ENCODE results near the gene MTFR1L. TPM values are rescaled to one million over a fixed set of nuclear protein-coding genes. Genes with fewer than 3 reads are reported as not detected.

MTFR1L gene
- polyA plus RNA-seq, 2 of the 4 experiments (the other 2 are of a cell fraction) = 26.1 TPM

- Histone ChIP-seq H3K4me1 (peaks cover 8% of the 10 kb centered on the region; the same call in 2 of the 3 replicates), H3K9me3 (no peaks in the 10 kb centered on the region), H3K27ac (no peak overlapping the region), H3K4me2 (no peak overlapping the region), H3K4me3 (no peak overlapping the region)
- FAIRE-seq (no peak), ATAC-seq (no peak), DNase-seq (ENCODE audit: low read depth in 1 of 2, low spot score in 1 of 2) (no peak)
- TF ChIP-seq, protein P1, sequence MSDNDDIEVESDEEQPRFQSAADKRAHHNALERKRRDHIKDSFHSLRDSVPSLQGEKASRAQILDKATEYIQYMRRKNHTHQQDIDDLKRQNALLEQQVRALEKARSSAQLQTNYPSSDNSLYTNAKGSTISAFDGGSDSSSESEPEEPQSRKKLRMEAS (IDR thresholded peaks at IDR 0.05) = no peak
- TF ChIP-seq JUNB (IDR thresholded peaks at IDR 0.05) = no peak
- TF ChIP-seq NPAS2 (CRISPR knock-in tag; IDR thresholded peaks at IDR 0.05; ENCODE audit: borderline replicate concordance) = no peak
- no peak for TF ChIP-seq ELK1 (IDR thresholded peaks at IDR 0.05; ENCODE audit: low read depth, low read length)
- ChIA-PET CTCF (no interaction called here), POLR2A (no interaction called here)
- 78% methylated on average over 3 of the region's 3 CpGs for whole genome bisulfite sequencing (ENCODE audit: missing lambda C conversion rate)
These were observed 13.9 kb upstream of the MTFR1L start for GRCh38 chr1:25805863-25806225.

DNA sequence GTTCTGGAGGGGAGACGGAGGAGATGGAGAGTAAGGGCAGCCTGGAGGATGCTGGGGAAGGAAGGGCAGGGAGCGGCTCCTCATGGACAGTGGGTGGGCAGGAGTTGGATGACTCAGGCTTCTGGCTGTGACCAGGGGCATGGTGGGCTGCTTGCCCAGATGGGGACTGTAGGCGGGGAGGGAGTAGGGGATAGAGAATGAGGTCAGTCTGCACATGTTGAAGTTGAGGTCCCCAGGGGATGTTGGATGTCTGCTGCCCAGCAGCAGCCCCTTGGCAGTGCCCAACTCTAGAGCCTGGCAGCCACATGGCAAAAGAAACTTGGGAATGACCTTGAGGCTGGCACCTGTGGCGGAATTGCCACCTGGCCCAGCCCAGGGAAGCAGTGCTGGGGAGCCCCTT lies 13.3 kb upstream of the MTFR1L start:
- H3K9me3 ChIP-seq = no peaks in the 10 kb centered on the region
- DNase-seq (ENCODE audit: low read depth in 1 of 2, low spot score in 1 of 2) (no peak), ATAC-seq (no peak), FAIRE-seq (no peak)
- POLR2A ChIA-PET = no interaction called here
- CTCF ChIA-PET = interaction anchor here (1.2 kb wide), 1 partner anchor 98 kb away, joined by 3 read pairs; no protein-coding TSS in a partner anchor
- 97% methylated on average over 4 of the region's 4 CpGs for WGBS (ENCODE audit: missing lambda C conversion rate)
- H3K27ac ChIP-seq = no peak overlapping the region
- H3K4me1 ChIP-seq = peaks cover 5% of the 10 kb centered on the region; the same call in 1 of the 3 replicates
- H3K4me3 ChIP-seq = no peak overlapping the region
- no peak overlapping the region for H3K4me2 ChIP-seq
- TF ChIP-seq, protein P2, sequence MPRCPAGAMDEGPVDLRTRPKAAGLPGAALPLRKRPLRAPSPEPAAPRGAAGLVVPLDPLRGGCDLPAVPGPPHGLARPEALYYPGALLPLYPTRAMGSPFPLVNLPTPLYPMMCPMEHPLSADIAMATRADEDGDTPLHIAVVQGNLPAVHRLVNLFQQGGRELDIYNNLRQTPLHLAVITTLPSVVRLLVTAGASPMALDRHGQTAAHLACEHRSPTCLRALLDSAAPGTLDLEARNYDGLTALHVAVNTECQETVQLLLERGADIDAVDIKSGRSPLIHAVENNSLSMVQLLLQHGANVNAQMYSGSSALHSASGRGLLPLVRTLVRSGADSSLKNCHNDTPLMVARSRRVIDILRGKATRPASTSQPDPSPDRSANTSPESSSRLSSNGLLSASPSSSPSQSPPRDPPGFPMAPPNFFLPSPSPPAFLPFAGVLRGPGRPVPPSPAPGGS (IDR thresholded peaks at IDR 0.05) = no peak
- TF ChIP-seq, protein P3, sequence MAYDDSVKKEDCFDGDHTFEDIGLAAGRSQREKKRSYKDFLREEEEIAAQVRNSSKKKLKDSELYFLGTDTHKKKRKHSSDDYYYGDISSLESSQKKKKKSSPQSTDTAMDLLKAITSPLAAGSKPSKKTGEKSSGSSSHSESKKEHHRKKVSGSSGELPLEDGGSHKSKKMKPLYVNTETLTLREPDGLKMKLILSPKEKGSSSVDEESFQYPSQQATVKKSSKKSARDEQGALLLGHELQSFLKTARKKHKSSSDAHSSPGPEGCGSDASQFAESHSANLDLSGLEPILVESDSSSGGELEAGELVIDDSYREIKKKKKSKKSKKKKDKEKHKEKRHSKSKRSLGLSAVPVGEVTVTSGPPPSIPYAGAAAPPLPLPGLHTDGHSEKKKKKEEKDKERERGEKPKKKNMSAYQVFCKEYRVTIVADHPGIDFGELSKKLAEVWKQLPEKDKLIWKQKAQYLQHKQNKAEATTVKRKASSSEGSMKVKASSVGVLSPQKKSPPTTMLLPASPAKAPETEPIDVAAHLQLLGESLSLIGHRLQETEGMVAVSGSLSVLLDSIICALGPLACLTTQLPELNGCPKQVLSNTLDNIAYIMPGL (CRISPR knock-in tag; IDR thresholded peaks at IDR 0.05; ENCODE audit: borderline replicate concordance) = no peak
- TF ChIP-seq EHF (CRISPR knock-in tag; IDR thresholded peaks at IDR 0.05) (no peak), FOXS1 (CRISPR knock-in tag; IDR thresholded peaks at IDR 0.05) (no peak), MYC (IDR thresholded peaks at IDR 0.05; ENCODE audit: borderline replicate concordance, low read length) (no peak), RFX5 (IDR thresholded peaks at IDR 0.05) (no peak)

DNA sequence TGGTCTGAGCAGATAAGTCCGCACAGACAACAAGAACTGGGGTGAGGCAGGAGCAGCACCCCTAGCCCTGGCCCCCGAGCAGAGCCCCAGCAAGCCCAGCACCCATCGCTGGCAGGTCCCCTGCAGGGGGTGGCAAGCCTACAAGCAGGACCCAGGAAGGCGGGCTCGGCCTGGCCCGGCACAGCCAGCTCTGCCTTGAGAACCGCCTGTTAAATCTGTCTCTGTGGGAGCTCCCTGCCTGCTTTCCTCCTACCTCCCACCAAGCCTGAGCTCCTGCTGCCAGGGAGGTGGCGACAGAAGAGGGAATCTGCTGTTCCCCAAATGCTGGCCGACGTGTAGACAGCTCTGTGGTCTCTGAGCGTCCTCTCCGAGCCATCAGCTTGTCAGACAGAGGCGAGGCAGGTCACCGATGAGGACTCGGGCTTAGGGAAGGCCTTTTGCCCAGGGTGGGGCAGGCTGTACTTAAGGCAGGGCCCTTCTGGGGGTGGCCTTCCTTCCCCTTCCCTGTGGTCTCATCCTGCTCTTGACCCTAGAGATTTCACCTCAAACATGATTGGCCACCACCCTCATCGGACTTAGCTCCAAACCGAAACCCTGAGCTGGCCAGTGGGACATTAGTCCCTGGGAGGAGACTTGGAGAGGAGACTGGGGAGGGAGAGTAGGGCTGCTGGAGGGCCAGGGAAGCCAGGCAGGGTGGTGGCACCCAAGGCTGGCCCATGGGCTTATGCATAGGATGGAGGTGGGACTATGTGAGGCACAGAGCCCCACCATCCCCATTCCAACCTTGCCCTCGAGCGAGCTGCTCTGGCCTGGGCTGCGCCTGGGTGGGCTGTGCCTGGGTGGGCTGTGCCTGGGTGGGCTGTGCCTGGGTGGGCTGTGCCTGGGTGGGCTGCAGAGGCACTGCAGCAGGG lies 12.0 kb upstream of the MTFR1L start:
- WGBS (ENCODE audit: missing lambda C conversion rate) = 86% methylated on average over 3 of the region's 20 CpGs
- Histone ChIP-seq H3K4me3 (no peak overlapping the region), H3K27ac (no peak overlapping the region), H3K9me3 (no peaks in the 10 kb centered on the region), H3K4me1 (peaks cover 5% of the 10 kb centered on the region; the same call in 1 of the 3 replicates), H3K4me2 (no peak overlapping the region)
- TF ChIP-seq NPAS2 (CRISPR knock-in tag; IDR thresholded peaks at IDR 0.05; ENCODE audit: borderline replicate concordance) (no peak), ZC3H11A (IDR thresholded peaks at IDR 0.05) (no peak), CHD4 (IDR thresholded peaks at IDR 0.05; ENCODE audit: borderline replicate concordance) (no peak)
- POLR2A ChIA-PET = interaction anchor here (0.8 to 1.3 kb wide), 2 partner anchors 12 to 560 kb away, joined by 3 to 4 read pairs; partner anchors contain the start of genes MTFR1L and RSRP1
- CTCF ChIA-PET = interaction anchor here (1.2 to 4.4 kb wide), 6 partner anchors 9 to 304 kb away, joined by 3 to 21 read pairs (median 11); partner anchors contain the start of gene SELENON
- FAIRE-seq = no peak
- no peak for ATAC-seq
- no peak for DNase-seq (ENCODE audit: low read depth in 1 of 2, low spot score in 1 of 2)
